LNCaP clone FGC (cell line): Measurements from ENCODE around the gene PABPN1L.

Experiments used
- DNase-seq: peaks from one replicate; pipeline ENCODE4 v3.0.0-alpha.2; 2011; ENCODE audit warnings: low read depth
- H3K4me3 ChIP-seq: 2 replicates; pipeline ENCODE4 v1.5.1; 2011; ENCODE audit warnings: mild to moderate bottlenecking, low read depth, low read length, control low read depth
- CTCF ChIP-seq: IDR thresholded peaks from 2 replicates; pipeline ENCODE4 v1.5.1; 2012; ENCODE audit warnings: mild to moderate bottlenecking; ENCODE audit not compliant: control insufficient read depth, insufficient read depth; ENCODE audit errors: extremely low read depth

Gene PABPN1L

GRCh38 chr16:88888057-88888456 lies 21.6 kb upstream of the PABPN1L start:
- no peak for TF ChIP-seq CTCF
- no peak overlapping the region for H3K4me3 ChIP-seq
- no peak for DNase-seq

GRCh38 chr16:88886845-88887521 lies 20.5 kb upstream of the PABPN1L start:
- H3K4me3 ChIP-seq: no peak overlapping the region
- no peak for TF ChIP-seq CTCF
- no peak for DNase-seq

GRCh38 chr16:88886420-88886844 lies 20.0 kb upstream of the PABPN1L start:
- no peak overlapping the region for H3K4me3 ChIP-seq
- TF ChIP-seq CTCF: no peak
- DNase-seq: no peak

GRCh38 chr16:88885693-88886280 lies 19.3 kb upstream of the PABPN1L start:
- no peak for TF ChIP-seq CTCF
- no peak overlapping the region for H3K4me3 ChIP-seq
- no peak for DNase-seq

- no peak for DNase-seq
- no peak for TF ChIP-seq CTCF
- no peak overlapping the region for H3K4me3 ChIP-seq
Observed at GRCh38 chr16:88884569-88885271, 18.3 kb upstream of the PABPN1L start.

- DNase-seq: no peak
- TF ChIP-seq CTCF: no peak
- H3K4me3 ChIP-seq: no peak overlapping the region
Observed at GRCh38 chr16:88883946-88884345, 17.5 kb upstream of the PABPN1L start.
